Esophagus squamous epithelium (tissue), 5 donors: Measurements from ENCODE around the gene ALOX5. TPM values are rescaled to one million over a fixed set of nuclear protein-coding genes. Genes with fewer than 3 reads are reported as not detected.
A peak's percentile ranks its signal among the peaks of the same experiment; 100 is the strongest.

Experiments used
- DNase-seq: peaks from one replicate; lab custom pipeline; 2025; lab: John Stamatoyannopoulos, UW
- H3K27ac ChIP-seq, 4 donors: fragments of 200-600 bp; sonication (generic); one replicate each; pipeline ENCODE4 v1.5.1; 2016 to 2019; ENCODE audit warnings: mild to moderate bottlenecking in 1 of 4
- H3K27me3 ChIP-seq, 4 donors: fragments of 200-600 bp; sonication (generic); 1 replicate in 3 of 4; 2 replicates in 1 of 4; pipeline versions ENCODE4 v1.5.1 to v1.6.0; 2017 to 2021; ENCODE audit warnings: antibody characterized with exemption in 1 of 4
- H3K36me3 ChIP-seq, 3 donors: fragments of 200-600 bp; sonication (generic); one replicate each; pipeline ENCODE4 v1.5.1; 2016 to 2019
- H3K4me1 ChIP-seq, 3 donors: fragments of 200-600 bp; sonication (generic); one replicate each; pipeline ENCODE4 v1.5.1; 2017 to 2019
- H3K4me3 ChIP-seq, 4 donors: fragments of 200-600 bp; sonication (generic); 1 replicate in 3 of 4; 2 replicates in 1 of 4; pipeline ENCODE4 v1.5.1; 2016 to 2019; ENCODE audit warnings: mild to moderate bottlenecking in 2 of 4, moderate library complexity in 1 of 4
- H3K9me3 ChIP-seq, 3 donors: fragments of 200-600 bp; sonication (generic); one replicate each; pipeline ENCODE4 v1.5.1; 2016 to 2019
- CTCF ChIP-seq, 6 experiments: fragments of 450-650 bp in 4 of 6; fragments of 200-600 bp in 2 of 6; sonication (generic) in 2 of 6; IDR thresholded peaks; one replicate each; pipeline ENCODE4 v1.5.1; 2016 to 2019; ENCODE audit warnings: antibody characterized with exemption in 6 of 6, mild to moderate bottlenecking in 4 of 6, moderate library complexity in 4 of 6
- POLR2A ChIP-seq, 4 donors: fragments of 450-650 bp; IDR thresholded peaks; one replicate each; pipeline ENCODE4 v1.6.1; 2017; ENCODE audit warnings: antibody characterized with exemption in 4 of 4, mild to moderate bottlenecking in 4 of 4, moderate library complexity in 3 of 4
- WGBS, 2 donors: methylation state at CpG; one replicate each; pipeline ENCODE4 v1.1.5; 2018; 5-methylcytosine and 5-hydroxymethylcytosine counted together
- intact Hi-C: fragments of 100-400 bp; cut with DNase I; formaldehyde crosslinking; loops from one replicate; pipeline ENCODE4 v1.15.0; 2022
- total RNA-seq, 4 donors: library from RNA; depleted of rRNA; stranded (reverse); fragments of >200 nt; gene quantifications; one replicate each; pipeline ENCODE4 v1.1.0, GENCODE V29; 2016
- donor health status: DM: yes; HTN: yes; CAD: no.

ALOX5 gene
- total RNA-seq, 4 donors from 2014 or later: 10.6 to 40.4 (median 16.9) TPM

DNA sequence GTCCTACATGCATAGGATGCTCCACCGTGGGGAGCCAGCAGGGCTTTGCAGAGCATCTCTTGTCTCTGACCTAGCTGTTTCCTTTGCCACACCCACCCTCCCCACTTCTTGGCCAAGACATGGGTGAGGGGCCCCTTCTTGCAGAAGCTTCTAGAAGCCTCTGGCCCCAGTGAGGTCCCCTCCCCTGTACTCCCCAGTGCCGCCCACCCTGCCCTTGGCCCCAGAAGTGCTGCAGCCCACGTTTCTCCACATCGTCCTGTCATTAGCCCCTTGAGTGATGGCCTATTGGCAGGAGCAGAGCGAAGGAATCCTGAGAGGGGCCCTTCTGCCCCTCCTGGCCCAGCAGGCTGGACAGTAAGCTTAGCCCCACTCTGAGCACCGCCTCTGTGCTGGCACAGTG, 43.7 kb downstream of the ALOX5 start:
- H3K36me3 ChIP-seq: no peaks in the 10 kb centered on the region
- peaks cover 0 to 17% (median 0%) of the 10 kb centered on the region in 4 donors for H3K27me3 ChIP-seq
- no peak for DNase-seq
- no peaks in the 10 kb centered on the region for H3K9me3 ChIP-seq
- TF ChIP-seq CTCF (IDR thresholded peaks at IDR 0.05): no peak
- intact Hi-C loops: no loop called here
- peaks cover 14 to 46% (median 16%) of the 10 kb centered on the region in 3 donors for H3K4me1 ChIP-seq
- H3K27ac ChIP-seq: peak overlapping the region in 3 of 4 donors; percentile 81 to 94 (median 88)
- H3K4me3 ChIP-seq: no peak overlapping the region
- WGBS, 2 donors: 62% methylated on average over 2 of the region's 6 CpGs; no CpG with 5 or more reads in 1 of the 2 donors

- peak overlapping the region; percentile 74 to 94 (median 84) for H3K27ac ChIP-seq
- no peaks in the 10 kb centered on the region for H3K9me3 ChIP-seq
- H3K27me3 ChIP-seq: peaks cover 0 to 17% (median 0%) of the 10 kb centered on the region in 4 donors
- no peaks in the 10 kb centered on the region for H3K36me3 ChIP-seq
- H3K4me3 ChIP-seq: peak overlapping the region in 3 of 4 donors; percentile 51 to 71 (median 54)
- 39 to 60% methylated on average over 2 to 8 of the region's 15 CpGs for WGBS, 2 donors
- no peak for TF ChIP-seq POLR2A (IDR thresholded peaks at IDR 0.05)
- no peak for TF ChIP-seq CTCF (IDR thresholded peaks at IDR 0.05)
- intact Hi-C loops: no loop called here
- no peak for DNase-seq
- peaks cover 14 to 46% (median 16%) of the 10 kb centered on the region in 3 donors for H3K4me1 ChIP-seq
Measured at GRCh38 chr10:45418417-45418848, 44.4 kb downstream of the ALOX5 start.

- Histone ChIP-seq H3K27me3 (peaks cover 0 to 17% (median 0%) of the 10 kb centered on the region in 4 donors), H3K4me3 (peak overlapping the region; percentile 29 to 71 (median 52)), H3K36me3 (no peaks in the 10 kb centered on the region), H3K4me1 (peaks cover 14 to 46% (median 16%) of the 10 kb centered on the region in 3 donors), H3K27ac (peak overlapping the region; percentile 74 to 94 (median 84)), H3K9me3 (no peaks in the 10 kb centered on the region)
- intact Hi-C loops: no loop called here
- peak in 2 of 4 donors; percentile 40 to 56 for TF ChIP-seq POLR2A (IDR thresholded peaks at IDR 0.05)
- no peak for TF ChIP-seq CTCF (IDR thresholded peaks at IDR 0.05)
- DNase-seq: no peak
- 2 to 4% methylated on average over 20 to 22 of the region's 60 CpGs for WGBS, 2 donors
Measured at GRCh38 chr10:45418849-45419675, 45.0 kb downstream of the ALOX5 start.

GRCh38 chr10:45419676-45420025, 45.6 kb downstream of the ALOX5 start:
- Histone ChIP-seq H3K36me3 (no peaks in the 10 kb centered on the region), H3K9me3 (no peaks in the 10 kb centered on the region), H3K4me1 (peaks cover 14 to 48% (median 16%) of the 10 kb centered on the region in 3 donors), H3K4me3 (peak overlapping the region; percentile 29 to 71 (median 52)), H3K27me3 (peaks cover 0 to 17% (median 0%) of the 10 kb centered on the region in 4 donors), H3K27ac (peak overlapping the region; percentile 74 to 94 (median 84))
- 15 to 16% methylated on average over 10 to 12 of the region's 12 CpGs for WGBS, 2 donors
- no peak for DNase-seq
- no peak for TF ChIP-seq CTCF (IDR thresholded peaks at IDR 0.05)
- intact Hi-C loops: no loop called here
